Superior temporal gyrus (tissue), 1 donor: ENCODE data around the gene SERPINB6.
A peak's percentile ranks its signal among the peaks of the same experiment; 100 is the strongest.
"Not testable (repeated sequence)": the region's sequence is repeated elsewhere in the genome, so short reads cannot be mapped to it uniquely, and the experiment has no call there.

ENCODE experiments used
- DNase-seq: peaks from one replicate; pipeline ENCODE4 v3.0.0-alpha.2; 2016; ENCODE audit errors: extremely low spot score

Gene SERPINB6

DNA sequence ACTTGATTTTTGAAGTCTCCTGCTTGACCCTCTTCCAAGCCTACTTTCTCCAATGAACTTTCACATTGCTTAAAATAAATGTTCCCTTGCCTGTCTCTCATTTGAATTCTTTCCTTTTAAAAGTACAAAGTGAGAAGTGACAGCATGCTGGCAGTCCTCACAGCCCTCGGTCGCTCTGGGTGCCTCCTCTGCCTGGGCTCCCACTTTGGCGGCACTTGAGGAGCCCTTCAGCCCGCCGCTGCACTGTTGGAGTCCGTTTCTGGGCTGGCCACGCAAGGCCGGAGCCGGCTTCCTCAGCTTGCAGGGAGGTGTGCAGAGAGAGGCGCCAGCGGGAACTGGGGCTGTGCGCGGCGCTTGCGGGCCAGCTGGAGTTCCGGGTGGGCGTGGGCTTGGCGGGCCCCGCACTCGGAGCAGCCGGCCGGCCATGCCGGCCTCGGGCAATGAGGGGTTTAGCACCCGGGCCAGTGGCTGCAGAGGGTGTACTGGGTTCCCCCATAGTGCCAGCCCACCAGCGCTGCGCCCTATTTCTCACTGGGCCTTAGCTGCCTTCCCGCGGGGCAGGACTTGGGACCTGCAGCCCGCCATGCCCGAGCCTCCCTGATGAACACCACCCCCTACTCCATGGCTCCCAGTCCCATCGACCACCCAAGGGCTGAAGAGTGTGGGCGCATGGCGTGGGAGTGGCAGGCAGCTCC lies 31.9 kb downstream of the SERPINB6 start:
- DNase-seq = no peak

DNA sequence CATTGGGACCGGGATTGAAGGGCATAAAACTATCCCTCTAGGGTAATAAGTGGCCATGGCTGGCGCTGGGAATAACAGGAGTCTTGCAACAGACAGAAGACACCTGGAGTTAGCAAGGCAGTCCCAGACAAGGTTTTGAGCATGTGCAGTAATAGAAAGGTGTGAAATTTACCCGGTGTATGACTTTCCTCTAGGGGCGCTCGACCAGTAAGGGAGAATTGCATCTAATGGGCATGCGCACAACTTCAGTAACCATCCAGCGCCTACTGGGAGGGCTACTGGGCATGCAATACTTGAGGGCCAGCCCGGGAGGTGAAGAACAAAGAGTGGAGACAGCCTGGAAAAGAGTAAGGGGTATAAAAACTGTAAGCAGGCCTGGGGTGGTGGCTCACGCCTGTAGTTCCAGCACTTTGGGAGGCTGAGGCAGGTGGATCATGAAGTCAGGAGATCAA lies 32.7 kb downstream of the SERPINB6 start:
- DNase-seq = no peak

GRCh38 chr6:2938004-2938631 lies 33.2 kb downstream of the SERPINB6 start:
- DNase-seq = no peak

DNA sequence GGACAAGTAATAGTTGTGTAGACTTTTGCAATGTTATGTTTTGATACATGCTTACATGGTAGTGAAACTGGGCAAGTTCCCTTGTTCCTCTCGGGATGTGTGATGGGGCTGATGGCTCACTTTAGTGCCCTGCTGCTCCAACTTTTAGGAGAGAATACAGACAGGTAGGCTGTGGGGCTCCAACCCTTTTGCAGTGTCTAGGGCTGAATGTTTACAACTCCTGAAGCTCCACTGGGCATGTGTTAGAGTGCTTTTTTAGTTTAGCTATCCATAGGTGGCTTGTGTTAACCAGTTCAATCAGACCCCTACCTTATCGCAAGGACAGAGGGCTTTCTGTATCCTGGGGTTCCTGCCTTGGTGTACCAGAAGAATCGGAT lies 33.8 kb downstream of the SERPINB6 start:
- no peak for DNase-seq

DNA sequence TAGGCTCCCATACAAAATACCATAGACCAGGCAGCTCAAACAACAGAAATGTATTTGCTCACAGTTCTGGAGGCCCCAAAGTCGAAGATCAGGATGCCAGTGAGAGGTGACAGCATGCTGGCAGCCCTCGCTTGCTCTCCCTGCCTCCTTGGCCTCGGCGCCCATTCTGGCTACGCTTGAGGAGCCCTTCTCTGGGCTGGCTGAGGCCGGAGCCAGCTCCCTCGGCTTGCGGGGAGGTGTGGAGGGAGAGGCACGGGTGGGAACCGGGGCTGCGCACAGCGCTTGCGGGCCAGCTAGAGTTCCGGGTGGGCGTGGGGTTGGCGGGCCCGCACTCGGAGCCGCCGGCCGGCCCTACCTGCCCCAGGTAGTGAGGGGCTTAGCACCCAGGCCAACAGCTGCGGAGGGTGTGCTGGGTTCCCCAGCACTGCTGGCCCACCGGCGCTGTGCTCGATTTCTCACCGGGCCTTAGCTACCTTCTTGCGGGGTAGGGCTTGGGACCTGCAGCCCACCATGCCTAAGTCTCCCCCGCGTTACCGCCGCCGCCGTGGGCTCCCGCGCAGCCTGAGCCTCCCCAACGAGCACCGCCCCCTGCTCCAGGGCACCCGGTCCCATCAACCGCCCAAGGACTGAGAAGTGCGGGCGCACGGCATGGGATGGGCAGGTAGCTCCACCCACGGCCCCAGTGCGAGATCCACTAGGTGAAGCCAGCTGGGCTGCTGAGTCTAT lies 35.6 kb downstream of the SERPINB6 start:
- no peak for DNase-seq

DNA sequence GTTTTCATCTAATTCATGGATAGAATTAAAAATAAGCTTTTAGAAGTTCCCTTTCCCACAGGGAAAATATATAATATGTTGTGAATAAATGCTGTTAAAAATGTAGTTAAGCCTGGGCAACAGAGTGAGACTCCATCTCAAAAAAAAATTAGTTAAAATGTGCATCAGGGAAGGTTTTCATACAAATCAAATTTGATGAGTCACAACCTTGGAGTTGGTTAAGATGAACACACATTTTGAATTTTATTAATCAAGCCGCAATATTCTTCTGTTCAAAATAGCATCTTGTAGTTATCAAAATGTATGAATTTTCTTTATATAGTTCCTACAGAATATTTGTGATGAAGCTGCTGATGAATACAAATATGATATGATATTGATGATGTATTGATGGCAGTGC lies 37.3 kb downstream of the SERPINB6 start:
- DNase-seq = no peak

DNA sequence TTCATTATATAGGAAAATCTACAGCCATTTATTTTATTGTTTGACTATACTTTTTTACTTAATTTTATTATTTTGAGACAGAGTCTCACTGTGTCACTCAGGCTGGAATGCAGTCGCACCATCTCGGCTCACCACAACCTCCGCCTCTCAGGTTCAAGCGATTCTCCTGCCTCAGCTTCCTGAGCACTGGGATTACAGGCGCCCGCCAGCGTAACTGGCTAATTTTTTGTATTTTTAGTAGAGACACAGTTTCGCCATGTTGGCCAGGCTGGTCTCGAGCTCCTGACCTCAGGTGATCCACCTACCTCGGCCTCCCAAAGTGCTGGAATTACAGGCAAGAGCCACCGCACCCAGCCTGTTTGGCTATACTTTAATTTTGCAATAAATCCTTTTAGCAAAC lies 38.5 kb downstream of the SERPINB6 start:
- not testable (repeated sequence) for DNase-seq

DNA sequence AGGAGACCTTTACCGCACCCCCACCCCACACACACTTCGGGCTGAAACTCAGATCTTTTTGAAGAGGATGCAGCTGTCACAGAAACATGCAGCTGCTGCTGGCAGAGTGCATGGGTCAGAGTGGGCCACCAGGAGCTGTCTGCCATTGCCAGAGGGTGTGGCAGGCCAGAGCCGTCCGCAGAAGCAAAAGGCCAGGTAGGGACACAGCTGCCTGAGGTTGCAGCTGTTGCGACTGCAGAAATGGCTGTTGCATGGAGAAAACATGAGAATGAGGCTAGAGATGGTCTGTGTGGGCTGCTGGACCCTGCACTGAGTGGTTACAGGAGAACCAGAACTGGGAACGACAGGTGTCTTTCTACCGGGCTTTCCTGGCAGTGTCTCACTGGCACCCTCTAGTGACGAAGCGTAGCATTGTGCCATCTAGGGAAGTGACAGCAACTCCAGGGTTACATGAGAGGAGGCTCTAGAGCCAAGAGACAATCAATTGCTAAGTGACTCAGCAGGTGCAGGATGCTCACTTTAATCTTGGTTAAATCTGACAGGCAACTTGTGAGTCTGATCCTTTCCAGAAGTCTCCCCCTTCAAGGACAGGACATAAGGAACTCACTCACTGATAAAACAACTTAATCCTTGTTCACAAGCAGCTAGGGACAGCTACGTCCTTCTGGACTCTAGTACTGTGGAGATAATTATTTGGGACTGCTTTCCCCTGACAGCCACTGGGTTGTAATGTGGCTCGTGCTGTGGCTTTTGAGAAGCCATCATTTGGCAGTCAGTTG lies 39.2 kb downstream of the SERPINB6 start:
- DNase-seq = peak; percentile 93

DNA sequence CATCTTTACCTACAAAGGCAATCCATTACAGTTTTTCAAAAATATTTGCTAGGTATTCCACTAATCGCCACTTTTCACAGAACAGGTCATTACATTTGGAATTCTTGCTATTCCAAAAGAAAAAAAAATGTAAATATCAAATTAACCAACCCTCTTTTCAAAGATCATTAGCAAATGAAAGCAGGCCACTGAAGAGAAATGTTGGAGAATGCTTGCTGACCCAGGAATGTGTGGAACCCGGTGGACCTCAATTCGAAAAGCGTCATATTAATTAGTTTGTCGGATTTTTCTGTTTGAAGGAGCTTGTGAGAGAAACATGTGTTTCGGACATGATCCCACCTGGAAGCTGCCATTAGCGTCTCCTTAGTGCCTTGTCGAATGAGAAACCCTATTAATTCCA lies 40.3 kb downstream of the SERPINB6 start:
- DNase-seq = no peak

GRCh38 chr6:2927931-2928330 lies 43.4 kb downstream of the SERPINB6 start:
- not testable (repeated sequence) for DNase-seq

- not testable (repeated sequence) for DNase-seq
Measured at GRCh38 chr6:2925842-2926747, 45.3 kb downstream of the SERPINB6 start.

DNA sequence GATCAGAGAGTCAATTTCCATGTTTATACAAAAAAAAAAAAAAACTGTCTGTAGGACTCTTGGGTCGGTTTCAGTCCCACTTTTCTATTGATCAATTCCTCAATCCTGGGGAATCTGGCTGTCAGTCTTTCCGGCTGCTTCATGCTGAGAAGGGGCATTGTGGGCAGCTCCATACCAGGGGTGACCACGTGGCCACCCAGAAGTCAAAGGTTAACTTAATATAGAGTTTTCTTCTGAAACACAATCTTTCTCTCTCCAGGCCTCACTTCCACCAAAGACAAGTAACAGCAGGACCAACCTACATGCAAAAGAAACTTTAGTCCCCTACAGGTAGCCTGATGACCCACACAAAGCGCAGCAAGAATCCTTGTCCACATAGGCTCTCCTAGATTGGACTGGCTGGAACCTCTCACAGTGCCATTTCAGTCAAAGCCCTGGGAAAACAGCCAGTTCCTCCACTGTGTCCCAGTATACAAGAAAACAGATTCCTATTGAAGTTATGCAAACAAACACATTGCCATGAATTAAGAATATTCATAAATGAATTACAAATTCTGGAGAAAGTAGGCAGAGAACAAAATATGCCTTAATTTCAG lies 49.7 kb downstream of the SERPINB6 start:
- DNase-seq = peak; percentile 82

DNA sequence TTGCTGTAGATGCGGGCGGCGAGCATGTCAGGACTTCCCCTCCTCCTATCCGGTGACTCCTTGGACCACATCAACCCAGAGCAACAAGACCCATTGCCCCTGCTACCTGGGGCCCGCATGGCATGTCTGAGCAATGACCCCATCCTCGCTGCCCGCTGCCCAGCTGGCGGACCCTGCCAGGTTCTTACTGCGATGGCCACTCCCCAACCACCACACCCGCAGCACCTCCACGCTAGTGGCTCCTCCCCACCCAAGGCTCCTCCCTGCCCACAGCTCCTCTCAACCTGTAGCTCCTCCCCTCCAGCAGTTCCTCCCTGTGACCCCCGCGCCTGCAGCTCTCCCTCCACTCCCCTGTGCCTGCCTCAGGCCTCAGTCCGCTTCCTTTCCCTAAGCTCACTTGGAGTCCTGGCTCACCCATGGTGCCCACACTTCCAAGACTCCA lies 50.7 kb downstream of the SERPINB6 start:
- DNase-seq = no peak

GRCh38 chr6:2919886-2920285 lies 51.5 kb downstream of the SERPINB6 start:
- DNase-seq = no peak

- DNase-seq = no peak
Measured at GRCh38 chr6:2919401-2919800, 52.0 kb downstream of the SERPINB6 start.

DNA sequence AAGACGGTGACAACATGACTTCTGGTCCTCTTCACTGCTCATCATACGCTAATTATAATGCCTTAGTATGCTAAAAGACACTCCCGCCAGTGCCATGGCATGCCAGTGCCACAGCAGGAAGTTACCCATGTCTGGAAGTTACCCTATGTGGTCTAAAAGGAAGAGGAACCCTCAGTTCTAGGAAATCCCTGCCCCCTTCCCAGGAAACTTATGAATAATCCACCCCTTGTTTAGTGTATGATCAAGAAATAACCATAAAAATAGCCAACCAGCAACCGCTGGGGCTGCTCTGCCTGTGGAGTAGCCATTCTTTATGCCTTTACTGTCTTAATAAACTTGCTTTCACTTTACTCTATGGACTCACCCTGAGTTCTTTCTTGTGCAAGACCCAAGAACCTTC lies 52.4 kb downstream of the SERPINB6 start:
- DNase-seq = no peak

DNA sequence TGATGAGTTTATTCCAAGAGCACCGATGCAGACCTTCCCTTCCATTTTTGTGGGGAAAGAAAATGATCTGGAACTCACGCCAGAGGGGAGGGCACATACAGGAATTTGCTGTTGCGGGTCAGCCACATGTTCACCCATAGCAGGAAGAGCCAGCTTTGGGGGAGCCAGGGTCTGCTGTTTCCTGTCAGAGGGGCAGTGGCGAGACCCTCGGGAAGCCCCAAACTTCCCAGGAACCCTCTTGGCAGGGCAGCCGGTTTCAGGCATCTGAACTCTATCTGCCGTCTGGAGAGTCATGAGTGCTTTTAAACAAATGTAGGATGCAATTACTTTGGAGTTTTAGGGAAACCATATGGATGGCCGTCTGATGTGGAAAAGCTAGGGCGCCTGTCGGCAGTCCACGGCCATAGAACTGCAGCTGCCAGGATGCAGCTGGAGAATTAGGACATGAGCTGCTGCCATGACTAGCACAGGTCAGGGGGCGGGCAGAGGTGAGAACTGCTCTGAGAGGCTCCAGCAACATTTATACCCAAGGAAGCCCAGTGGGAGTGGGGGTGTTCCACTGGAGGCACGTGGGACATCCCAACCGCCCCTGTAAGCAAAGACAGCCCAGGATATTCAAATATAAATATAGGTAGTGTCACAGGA lies 53.4 kb downstream of the SERPINB6 start:
- DNase-seq = no peak

GRCh38 chr6:2917065-2917464 lies 54.3 kb downstream of the SERPINB6 start:
- no peak for DNase-seq

DNA sequence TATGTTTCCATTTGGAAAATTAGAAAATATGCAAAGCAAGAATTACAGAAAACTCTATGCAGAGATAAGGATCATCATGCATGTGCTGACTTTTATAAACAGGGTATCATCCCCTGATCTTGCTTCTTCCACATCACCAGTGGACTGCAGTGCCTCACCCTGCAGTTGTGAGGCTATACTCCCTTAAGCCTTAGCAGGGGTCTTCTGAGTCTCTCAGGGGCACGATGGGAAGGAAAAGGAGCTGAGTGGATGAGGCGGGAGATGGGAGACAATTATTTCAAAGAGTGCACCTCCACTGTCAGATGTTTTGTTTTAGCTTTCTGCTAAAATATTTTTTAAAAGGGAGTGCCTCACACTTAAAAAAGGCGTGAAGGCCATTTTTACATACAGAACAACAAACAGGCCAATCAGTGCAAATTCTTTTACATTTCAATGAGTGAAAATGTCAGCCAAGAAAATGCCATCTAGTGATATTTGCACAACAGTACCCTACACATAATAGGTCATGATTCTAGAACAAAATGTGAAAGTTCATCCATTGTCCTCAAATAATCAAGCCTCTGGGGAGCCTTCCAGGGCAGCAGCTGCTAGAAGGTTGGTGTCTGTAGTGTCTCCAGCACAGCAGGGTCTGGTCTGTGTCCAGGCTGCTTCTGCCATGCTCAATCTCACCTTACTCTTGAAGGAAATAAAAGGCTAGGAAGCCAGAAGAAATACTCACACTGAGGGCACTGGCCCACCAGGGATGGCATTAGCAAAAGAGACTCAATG lies 55.0 kb downstream of the SERPINB6 start:
- peak; percentile 88 for DNase-seq
